HepG2 (cell line): ENCODE measurements around the gene HECTD2. TPM values are rescaled to one million over a fixed set of nuclear protein-coding genes. Genes with fewer than 3 reads are reported as not detected.

Experiments
- ATAC-seq: fragments of 200-7000 bp; cut with Tn5 transposase; 3 replicates; pipeline ENCODE4 v1.9.1; 2020; ENCODE audit warnings: mild to moderate bottlenecking, moderate library complexity
- BruUV-seq: library from RNA; stranded (reverse); fragments of 400-500 nt; replicated peaks from 2 replicates; lab custom pipeline; 2021; lab: Mats Ljungman, UMichigan
- CTCF ChIA-PET: fragments of 300-600 bp; formaldehyde crosslinking; extraction: SDS; loops from one replicate; lab custom pipeline; 2021; ENCODE audit warnings: low total read pairs, inconsistent platforms, low intra/inter-chr PET ratio; lab: Yijun Ruan, JAX
- POLR2A ChIA-PET: fragments of 350-600 bp; sonication (Branson Sonifier 250); formaldehyde crosslinking; loops from one replicate; lab custom pipeline; 2020; ENCODE audit warnings: antibody characterized with exemption, inconsistent platforms; lab: Yijun Ruan, JAX
- DNase-seq: peaks from one replicate; pipeline ENCODE4 v3.0.0-alpha.2; 2015; ENCODE audit warnings: low spot score
- FAIRE-seq: peaks from 3 replicates; lab custom pipeline; 2011; peaks lifted over from hg19 to GRCh38; lab: Jason Lieb, UNC
- H2AFZ ChIP-seq: one replicate; pipeline ENCODE4 v1.6.1; 2011; ENCODE audit warnings: low read length, inconsistent platforms
- H3K27ac ChIP-seq: fragments of 300-600 bp; 3 replicates; pipeline ENCODE4 v1.8.0; 2011; ENCODE audit warnings: mixed run types, mild to moderate bottlenecking, mixed read lengths, low read length, inconsistent platforms; ENCODE audit not compliant: insufficient read depth; ENCODE audit errors: extremely low read length
- H3K27me3 ChIP-seq, 2 experiments: fragments of 200-600 bp in 1 of 2; 2 replicates in 1 of 2; 3 replicates in 1 of 2; pipeline versions ENCODE4 v1.6.0 to v1.8.0; 2011; ENCODE audit warnings: low read length in 2 of 2, mild to moderate bottlenecking in 2 of 2, moderate library complexity in 2 of 2, inconsistent platforms in 1 of 2; ENCODE audit not compliant: insufficient read depth in 2 of 2, control insufficient read depth in 1 of 2
- H3K36me3 ChIP-seq, 2 experiments: fragments of 200-600 bp in 1 of 2; replicated peaks in 1 of 2; 2 replicates in 1 of 2; 3 replicates in 1 of 2; pipeline versions ENCODE4 v1.5.1 to v1.8.0; 2011; ENCODE audit warnings: low read length in 2 of 2, inconsistent platforms in 1 of 2; ENCODE audit not compliant: insufficient read depth in 2 of 2, control insufficient read depth in 1 of 2
- H3K4me1 ChIP-seq: 2 replicates; pipeline ENCODE4 v1.5.1; 2012; ENCODE audit warnings: low read length, inconsistent platforms; ENCODE audit not compliant: insufficient read depth
- H3K4me2 ChIP-seq: 2 replicates; pipeline ENCODE4 v1.6.0; 2011; ENCODE audit warnings: low read depth, low read length, inconsistent platforms
- H3K4me3 ChIP-seq, 3 experiments: fragments of 200-600 bp in 1 of 3; sonication (generic), shearing (Covaris generic) in 1 of 3; replicated peaks in 1 of 3; 2 replicates each; pipeline ENCODE4 v1.5.1; 2011 to 2016; ENCODE audit warnings: low read length in 3 of 3, inconsistent platforms in 2 of 3, low read depth in 2 of 3, mild to moderate bottlenecking in 2 of 3, control low read depth in 1 of 3, mixed read lengths in 1 of 3; ENCODE audit not compliant: insufficient read depth in 1 of 3
- H3K79me2 ChIP-seq: one replicate; pipeline ENCODE4 v1.6.1; 2011; ENCODE audit warnings: low read length, inconsistent platforms; ENCODE audit not compliant: insufficient read depth
- H3K9ac ChIP-seq: 2 replicates; pipeline ENCODE4 v1.6.0; 2011; ENCODE audit warnings: mild to moderate bottlenecking, low read depth, low read length, inconsistent platforms; ENCODE audit not compliant: insufficient read depth
- H3K9me3 ChIP-seq: 2 replicates; pipeline ENCODE4 v1.5.1; 2012; ENCODE audit warnings: mild to moderate bottlenecking, low read length
- H4K20me1 ChIP-seq: 2 replicates; pipeline ENCODE4 v1.6.0; 2011; ENCODE audit warnings: inconsistent platforms, mild to moderate bottlenecking, low read length, moderate library complexity; ENCODE audit not compliant: insufficient read depth
- HOXD1 ChIP-seq: sonication (generic); formaldehyde crosslinking; IDR thresholded peaks from 2 replicates; pipeline ENCODE4 v1.5.0; 2020; ENCODE audit warnings: missing genetic modification reagents
- ZEB1 ChIP-seq: IDR thresholded peaks from 2 replicates; pipeline ENCODE4 v1.6.1; 2012; ENCODE audit warnings: mild to moderate bottlenecking, low read depth, inconsistent platforms; ENCODE audit not compliant: insufficient replicate concordance
- ZNF350 ChIP-seq: sonication (generic); formaldehyde crosslinking; IDR thresholded peaks from 2 replicates; pipeline ENCODE4 v1.4.0; 2020; ENCODE audit warnings: mild to moderate bottlenecking, low read depth, missing genetic modification reagents, borderline replicate concordance
- WGBS: methylation state at CpG from one replicate; pipeline ENCODE4 v1.1.6; 2017; ENCODE audit warnings: low lambda C conversion rate; 5-methylcytosine and 5-hydroxymethylcytosine counted together
- in situ Hi-C: cut with HindIII; loops from 2 replicates; pipeline ENCODE4 v1.10.0; 2017; ENCODE audit warnings: low pct_unique_long_range_greater_than_20kb; ENCODE audit not compliant: extremely low pct_ligation_motif_present
- intact Hi-C: fragments of 100-400 bp; cut with micrococcal nuclease; formaldehyde crosslinking; loops from one replicate; pipeline ENCODE4 v1.10.0; 2022; ENCODE audit not compliant: unreplicated experiment
- polyA plus RNA-seq, 8 experiments: library from polyadenylated mRNA; depleted of rRNA in 3 of 8; stranded (reverse) in 7 of 8; unstranded in 1 of 8; fragments of >200 nt; fragmentation: Illumina TruSeq in 4 of 8; extraction: Trizol in 4 of 8; gene quantifications; 2 replicates each; pipeline versions ENCODE4 v1.2.1 to v1.2.3, GENCODE V29; 2011 to 2016; ENCODE audit warnings: low read depth in 4 of 8, missing spikeins in 1 of 8, mixed read lengths in 1 of 8; ENCODE audit not compliant: insufficient read depth in 1 of 8
- total RNA-seq, 5 experiments: library from RNA; depleted of rRNA; stranded (reverse); fragments of >200 nt; fragmentation: Illumina TruSeq; extraction: Trizol; gene quantifications; 2 replicates each; pipeline ENCODE4 v1.2.3, GENCODE V29; 2016; ENCODE audit warnings: low read depth in 1 of 5
- TF ChIP-seq, protein P1 (sequence below): sonication (generic); formaldehyde crosslinking; conservative IDR thresholded peaks from 2 replicates; pipeline ENCODE4 v1.4.0; 2020; ENCODE audit warnings: mild to moderate bottlenecking, missing genetic modification reagents, moderate library complexity

The HECTD2 gene
- total and polyA plus RNA-seq, 2 of the 13 experiments (the other 11 are each of a cell fraction or from before 2014, with no cell fraction given) = 3.2 to 5.2 TPM

GRCh38 chr10:91536733-91537132 is 126.6 kb downstream of the HECTD2 start (continued):
- TF ChIP-seq HOXD1 (CRISPR knock-in tag) (no peak), ZNF350 (no peak)

GRCh38 chr10:91537614-91538383 is 127.7 kb downstream of the HECTD2 start:
- no peak overlapping the region for H3K4me2 ChIP-seq
- H3K36me3 ChIP-seq = no peaks in the 10 kb centered on the region
- no peaks in the 10 kb centered on the region for H3K79me2 ChIP-seq
- no peak overlapping the region for H3K9ac ChIP-seq
- no peaks in the 10 kb centered on the region; a peak in 3 of 5 replicates for H3K27me3 ChIP-seq
- H4K20me1 ChIP-seq = no peaks in the 10 kb centered on the region
- CTCF ChIA-PET = no interaction called here
- in situ Hi-C loops = no loop called here
- TF ChIP-seq, protein P1, sequence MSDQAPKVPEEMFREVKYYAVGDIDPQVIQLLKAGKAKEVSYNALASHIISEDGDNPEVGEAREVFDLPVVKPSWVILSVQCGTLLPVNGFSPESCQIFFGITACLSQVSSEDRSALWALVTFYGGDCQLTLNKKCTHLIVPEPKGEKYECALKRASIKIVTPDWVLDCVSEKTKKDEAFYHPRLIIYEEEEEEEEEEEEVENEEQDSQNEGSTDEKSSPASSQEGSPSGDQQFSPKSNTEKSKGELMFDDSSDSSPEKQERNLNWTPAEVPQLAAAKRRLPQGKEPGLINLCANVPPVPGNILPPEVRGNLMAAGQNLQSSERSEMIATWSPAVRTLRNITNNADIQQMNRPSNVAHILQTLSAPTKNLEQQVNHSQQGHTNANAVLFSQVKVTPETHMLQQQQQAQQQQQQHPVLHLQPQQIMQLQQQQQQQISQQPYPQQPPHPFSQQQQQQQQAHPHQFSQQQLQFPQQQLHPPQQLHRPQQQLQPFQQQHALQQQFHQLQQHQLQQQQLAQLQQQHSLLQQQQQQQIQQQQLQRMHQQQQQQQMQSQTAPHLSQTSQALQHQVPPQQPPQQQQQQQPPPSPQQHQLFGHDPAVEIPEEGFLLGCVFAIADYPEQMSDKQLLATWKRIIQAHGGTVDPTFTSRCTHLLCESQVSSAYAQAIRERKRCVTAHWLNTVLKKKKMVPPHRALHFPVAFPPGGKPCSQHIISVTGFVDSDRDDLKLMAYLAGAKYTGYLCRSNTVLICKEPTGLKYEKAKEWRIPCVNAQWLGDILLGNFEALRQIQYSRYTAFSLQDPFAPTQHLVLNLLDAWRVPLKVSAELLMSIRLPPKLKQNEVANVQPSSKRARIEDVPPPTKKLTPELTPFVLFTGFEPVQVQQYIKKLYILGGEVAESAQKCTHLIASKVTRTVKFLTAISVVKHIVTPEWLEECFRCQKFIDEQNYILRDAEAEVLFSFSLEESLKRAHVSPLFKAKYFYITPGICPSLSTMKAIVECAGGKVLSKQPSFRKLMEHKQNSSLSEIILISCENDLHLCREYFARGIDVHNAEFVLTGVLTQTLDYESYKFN (CRISPR knock-in tag) = peak; percentile 31; the same call in 1 of the 2 replicates
- no peak for TF ChIP-seq ZEB1
- H3K27ac ChIP-seq = no peak overlapping the region
- no peak overlapping the region for H3K4me3 ChIP-seq
- intact Hi-C loops = no loop called here
- WGBS = 26% methylated on average over 4 of the region's 4 CpGs
- peak; percentile 26; the same call in 1 of the 3 replicates for ATAC-seq
- POLR2A ChIA-PET = no interaction called here
- H3K9me3 ChIP-seq = no peaks in the 10 kb centered on the region
- BruUV-seq = no TSS peak
- no peak for DNase-seq
- no peak overlapping the region for H2AFZ ChIP-seq
- peaks cover 8% of the 10 kb centered on the region; the same call in 1 of the 2 replicates for H3K4me1 ChIP-seq
- FAIRE-seq = no peak
